Measurements from ENCODE around the gene AFP. TPM values are rescaled to one million over a fixed set of nuclear protein-coding genes. Genes with fewer than 3 reads are reported as not detected.

The AFP gene
- total RNA-seq, 3 donors from 2014 or later (not counting 1 experiment from before 2014, with no cell fraction given), result not detected

DNA sequence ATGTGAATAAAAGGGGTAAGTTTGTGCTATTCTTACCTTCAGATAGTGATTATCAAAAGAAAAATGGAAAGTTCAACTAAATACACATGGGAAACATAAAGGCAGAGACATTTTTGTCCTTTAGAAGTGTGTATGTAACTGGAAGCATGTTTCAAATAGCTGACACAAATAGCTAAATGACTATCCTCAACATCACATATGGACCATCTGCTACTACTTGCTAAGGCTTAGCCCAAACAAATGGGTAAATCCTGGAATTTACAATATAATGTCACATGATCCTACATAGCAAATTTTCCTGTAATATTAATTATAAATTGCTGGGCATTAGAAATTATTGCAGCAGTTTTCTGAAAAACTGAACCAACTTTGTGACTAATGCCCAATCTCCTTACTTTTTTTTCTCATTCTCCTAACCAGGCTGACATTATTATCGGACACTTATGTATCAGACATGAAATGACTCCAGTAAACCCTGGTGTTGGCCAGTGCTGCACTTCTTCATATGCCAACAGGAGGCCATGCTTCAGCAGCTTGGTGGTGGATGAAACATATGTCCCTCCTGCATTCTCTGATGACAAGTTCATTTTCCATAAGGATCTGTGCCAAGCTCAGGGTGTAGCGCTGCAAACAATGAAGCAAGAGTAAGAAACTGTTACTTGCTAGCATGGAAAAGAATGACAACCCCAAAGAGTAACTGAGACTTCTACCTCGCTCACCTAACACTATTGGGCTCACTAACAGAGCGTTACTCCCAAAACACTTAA is 16.1 kb downstream of the AFP start:
- Mint-ChIP-seq H3K27ac (no peak overlapping the region), H3K9me3 (peaks cover 3 to 5% of the 10 kb centered on the region in 2 donors), H3K4me1 (no peaks in the 10 kb centered on the region), H3K36me3 (no peaks in the 10 kb centered on the region), H3K27me3 (ENCODE audit: low read depth in 2 of 2) (no peaks in the 10 kb centered on the region), H3K4me3 (no peak overlapping the region)
- Histone ChIP-seq H3K36me3 (ENCODE audit: control insufficient read depth, insufficient read depth, low read length) (no peaks in the 10 kb centered on the region), H3K27ac (ENCODE audit: low read length) (no peak overlapping the region), H3K27me3 (ENCODE audit: control insufficient read depth, insufficient read depth, low read length) (no peaks in the 10 kb centered on the region), H3K9me3 (ENCODE audit: control insufficient read depth, insufficient read depth, low read length) (no peaks in the 10 kb centered on the region), H3K4me3 (ENCODE audit: low read length) (no peak overlapping the region), H3K4me1 (ENCODE audit: control insufficient read depth, insufficient read depth, low read length) (no peaks in the 10 kb centered on the region)
- TF ChIP-seq, protein P1, sequence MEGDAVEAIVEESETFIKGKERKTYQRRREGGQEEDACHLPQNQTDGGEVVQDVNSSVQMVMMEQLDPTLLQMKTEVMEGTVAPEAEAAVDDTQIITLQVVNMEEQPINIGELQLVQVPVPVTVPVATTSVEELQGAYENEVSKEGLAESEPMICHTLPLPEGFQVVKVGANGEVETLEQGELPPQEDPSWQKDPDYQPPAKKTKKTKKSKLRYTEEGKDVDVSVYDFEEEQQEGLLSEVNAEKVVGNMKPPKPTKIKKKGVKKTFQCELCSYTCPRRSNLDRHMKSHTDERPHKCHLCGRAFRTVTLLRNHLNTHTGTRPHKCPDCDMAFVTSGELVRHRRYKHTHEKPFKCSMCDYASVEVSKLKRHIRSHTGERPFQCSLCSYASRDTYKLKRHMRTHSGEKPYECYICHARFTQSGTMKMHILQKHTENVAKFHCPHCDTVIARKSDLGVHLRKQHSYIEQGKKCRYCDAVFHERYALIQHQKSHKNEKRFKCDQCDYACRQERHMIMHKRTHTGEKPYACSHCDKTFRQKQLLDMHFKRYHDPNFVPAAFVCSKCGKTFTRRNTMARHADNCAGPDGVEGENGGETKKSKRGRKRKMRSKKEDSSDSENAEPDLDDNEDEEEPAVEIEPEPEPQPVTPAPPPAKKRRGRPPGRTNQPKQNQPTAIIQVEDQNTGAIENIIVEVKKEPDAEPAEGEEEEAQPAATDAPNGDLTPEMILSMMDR (IDR thresholded peaks at IDR 0.05), result no peak
- 88% methylated on average over 4 of the region's 4 CpGs for WGBS (ENCODE audit: insufficient coverage)
- ATAC-seq (no peak), DNase-seq (no peak)
- intact Hi-C loops (cut with micrococcal nuclease), result no loop called here

DNA sequence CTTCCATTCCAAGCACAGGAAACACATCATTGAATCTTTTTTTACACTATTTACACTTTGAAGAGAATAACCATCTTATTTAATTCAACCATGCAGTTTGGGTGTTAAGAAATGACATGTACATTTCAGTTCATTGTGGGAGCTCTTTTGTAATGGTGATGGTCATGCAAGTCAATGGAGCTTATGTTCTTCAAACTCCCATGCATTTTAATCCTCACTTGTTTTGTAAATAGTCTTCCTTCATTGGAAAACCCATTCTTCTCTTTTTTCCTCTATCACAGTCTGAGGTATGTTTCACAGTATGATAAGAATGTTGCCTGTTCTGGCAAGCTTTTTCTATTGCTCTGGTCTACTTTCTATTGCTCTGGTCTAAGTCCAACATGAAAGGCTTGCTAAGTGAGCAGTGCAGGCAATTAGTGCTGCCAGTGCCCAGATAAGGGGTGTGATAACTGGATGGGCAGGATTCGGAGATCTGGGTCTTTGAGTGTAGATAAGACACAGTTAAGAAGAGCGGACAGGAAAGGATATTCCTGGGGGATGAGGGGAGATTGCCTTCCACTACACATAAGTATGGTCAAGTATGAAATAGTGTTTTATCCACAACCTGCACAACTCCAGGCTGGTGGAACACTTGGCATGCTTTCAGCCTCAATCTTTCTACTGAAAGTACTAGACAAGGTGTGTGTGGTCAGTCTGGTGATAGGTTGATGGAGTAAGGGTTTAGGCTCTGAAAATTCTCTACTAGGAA is 17.1 kb downstream of the AFP start:
- H3K4me1 ChIP-seq (ENCODE audit: control insufficient read depth, insufficient read depth, low read length), result no peaks in the 10 kb centered on the region
- Mint-ChIP-seq H3K4me1 (no peaks in the 10 kb centered on the region), H3K27me3 (ENCODE audit: low read depth in 2 of 2) (no peaks in the 10 kb centered on the region), H3K36me3 (no peaks in the 10 kb centered on the region), H3K9me3 (peaks cover 5 to 7% of the 10 kb centered on the region in 2 donors), H3K4me3 (no peak overlapping the region), H3K27ac (no peak overlapping the region)
- TF ChIP-seq, protein P1 (IDR thresholded peaks at IDR 0.05), result no peak
- ATAC-seq (no peak), DNase-seq (no peak)
- H3K4me3 ChIP-seq (ENCODE audit: low read length), result no peak overlapping the region
- intact Hi-C loops (cut with micrococcal nuclease), result no loop called here
- no peaks in the 10 kb centered on the region for H3K27me3 ChIP-seq (ENCODE audit: control insufficient read depth, insufficient read depth, low read length)
- no peaks in the 10 kb centered on the region for H3K36me3 ChIP-seq (ENCODE audit: control insufficient read depth, insufficient read depth, low read length)
- WGBS (ENCODE audit: insufficient coverage), result 83% methylated on average over 2 of the region's 2 CpGs
- H3K9me3 ChIP-seq (ENCODE audit: control insufficient read depth, insufficient read depth, low read length), result no peaks in the 10 kb centered on the region
- H3K27ac ChIP-seq (ENCODE audit: low read length), result no peak overlapping the region

DNA sequence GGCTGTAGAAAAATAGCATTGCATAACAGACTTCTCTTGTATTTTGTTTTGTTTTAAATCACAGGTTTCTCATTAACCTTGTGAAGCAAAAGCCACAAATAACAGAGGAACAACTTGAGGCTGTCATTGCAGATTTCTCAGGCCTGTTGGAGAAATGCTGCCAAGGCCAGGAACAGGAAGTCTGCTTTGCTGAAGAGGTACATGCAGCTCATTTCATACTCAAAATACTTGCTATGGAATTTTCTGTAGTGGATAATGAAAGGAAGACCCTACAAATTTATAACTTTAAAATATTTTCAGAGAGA is 17.6 kb downstream of the AFP start:
- no peaks in the 10 kb centered on the region for H3K27me3 ChIP-seq (ENCODE audit: control insufficient read depth, insufficient read depth, low read length)

More for the DNA sequence above, 17.6 kb downstream of the AFP start:
- no peaks in the 10 kb centered on the region for H3K9me3 ChIP-seq (ENCODE audit: control insufficient read depth, insufficient read depth, low read length)
- ATAC-seq, result no peak
- no peak overlapping the region for H3K27ac ChIP-seq (ENCODE audit: low read length)
- peaks cover 7% of the 10 kb centered on the region in 2 donors for H3K9me3 Mint-ChIP-seq
- no peaks in the 10 kb centered on the region for H3K36me3 ChIP-seq (ENCODE audit: control insufficient read depth, insufficient read depth, low read length)
- TF ChIP-seq, protein P1 (IDR thresholded peaks at IDR 0.05), result no peak
- H3K27ac Mint-ChIP-seq, result no peak overlapping the region
- intact Hi-C loops (cut with micrococcal nuclease), result no loop called here
- no peaks in the 10 kb centered on the region for H3K27me3 Mint-ChIP-seq (ENCODE audit: low read depth in 2 of 2)
- H3K4me1 Mint-ChIP-seq, result no peaks in the 10 kb centered on the region
- no peak for DNase-seq
- no peaks in the 10 kb centered on the region for H3K4me1 ChIP-seq (ENCODE audit: control insufficient read depth, insufficient read depth, low read length)
- no peak overlapping the region for H3K4me3 Mint-ChIP-seq
- H3K36me3 Mint-ChIP-seq, result no peaks in the 10 kb centered on the region
- H3K4me3 ChIP-seq (ENCODE audit: low read length), result no peak overlapping the region

All from natural killer cell (primary cell).